HG03135 (cell line): ENCODE results near the gene NR5A1.

Source experiments
- ATAC-seq: cut with Tn5 transposase; IDR thresholded peaks from one replicate; pipeline ENCODE4 v1.9.1; 2021; ENCODE audit warnings: mild to moderate bottlenecking, moderate library complexity; ENCODE audit not compliant: unreplicated experiment

The NR5A1 gene

GRCh38 chr9:124500028-124500795, 7.0 kb downstream of the NR5A1 start:
- ATAC-seq: no peak

GRCh38 chr9:124499216-124499615, 8.0 kb downstream of the NR5A1 start:
- no peak for ATAC-seq

GRCh38 chr9:124498499-124499146, 8.6 kb downstream of the NR5A1 start:
- ATAC-seq: no peak

- no peak for ATAC-seq
These were observed 9.2 kb downstream of the NR5A1 start for GRCh38 chr9:124498040-124498439.

- ATAC-seq: no peak
These were observed 9.8 kb downstream of the NR5A1 start for GRCh38 chr9:124497441-124497840.

- ATAC-seq: no peak
These were observed 10.7 kb downstream of the NR5A1 start for GRCh38 chr9:124496463-124496862.

- no peak for ATAC-seq
These were observed 11.1 kb downstream of the NR5A1 start for GRCh38 chr9:124496075-124496449.

- ATAC-seq: no peak
These were observed 11.8 kb downstream of the NR5A1 start for GRCh38 chr9:124495126-124496074.

GRCh38 chr9:124493794-124494479, 13.3 kb downstream of the NR5A1 start:
- ATAC-seq: no peak

- ATAC-seq: no peak
These were observed 14.0 kb downstream of the NR5A1 start for GRCh38 chr9:124493218-124493617.

- no peak for ATAC-seq
These were observed 14.4 kb downstream of the NR5A1 start for GRCh38 chr9:124492818-124493217.

- ATAC-seq: no peak
These were observed 15.9 kb downstream of the NR5A1 start for GRCh38 chr9:124491049-124491975.

- no peak for ATAC-seq
These were observed 17.2 kb downstream of the NR5A1 start for GRCh38 chr9:124490004-124490403.

GRCh38 chr9:124489222-124489621, 18.0 kb downstream of the NR5A1 start:
- ATAC-seq: no peak

- ATAC-seq: no peak
These were observed 18.5 kb downstream of the NR5A1 start for GRCh38 chr9:124488641-124489210.

- ATAC-seq: no peak
These were observed 19.7 kb downstream of the NR5A1 start for GRCh38 chr9:124487260-124488182.

GRCh38 chr9:124486778-124487259, 20.4 kb downstream of the NR5A1 start:
- no peak for ATAC-seq

- no peak for ATAC-seq
These were observed 21.3 kb downstream of the NR5A1 start for GRCh38 chr9:124485936-124486335.
